ENCODE data around the gene GSPT1.

GSPT1 gene

DNA sequence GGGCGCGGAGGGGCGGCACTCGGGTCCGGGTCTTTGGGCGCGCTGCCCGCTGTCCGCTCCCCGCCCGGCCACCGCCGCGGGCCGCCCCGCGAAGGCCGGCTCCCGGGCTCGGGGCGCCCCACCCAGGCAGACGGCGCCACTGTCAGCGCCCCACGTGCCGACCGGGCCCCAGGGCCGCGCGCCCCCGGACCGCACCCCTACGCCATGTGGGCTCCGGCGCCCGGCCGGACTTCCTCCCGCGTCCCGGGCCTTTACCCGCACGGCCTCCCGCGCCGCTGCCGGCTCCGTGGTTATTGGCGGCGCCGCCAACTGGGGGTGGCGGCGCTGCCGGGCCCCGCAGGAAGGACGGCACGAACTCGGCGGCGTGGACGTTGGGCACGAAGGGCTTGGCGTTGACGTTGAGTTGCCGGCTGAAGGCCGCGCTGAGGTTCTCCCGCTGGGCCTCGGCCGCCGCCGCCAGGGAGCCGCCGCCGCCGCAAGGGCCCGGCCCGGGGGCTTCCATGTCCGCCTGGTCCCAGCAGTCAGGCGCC, 577 bp downstream of the GSPT1 start:
- Histone ChIP-seq H3K9me3 (replicated peaks; ENCODE audit: insufficient read depth, low read length) (no peaks in the 10 kb centered on the region), H3K27ac (ENCODE audit: low read length) (peak overlapping the region; percentile 65), H2AFZ (ENCODE audit: low read length) (peak overlapping the region; percentile 40; the same call in 1 of the 2 replicates), H3K4me1 (ENCODE audit: low read length) (peaks cover 16% of the 10 kb centered on the region), H3K9ac (ENCODE audit: low read length) (peak overlapping the region; percentile 87), H3K79me2 (ENCODE audit: low read length) (peaks cover 54% of the 10 kb centered on the region), H3K9me2 (replicated peaks; ENCODE audit: insufficient read depth, low read length) (no peaks in the 10 kb centered on the region), H4K20me1 (ENCODE audit: insufficient read depth, low read length) (peaks cover 33% of the 10 kb centered on the region), H3K4me3 (ENCODE audit: low read length) (peak overlapping the region; percentile 86), H3K4me2 (ENCODE audit: low read depth, low read length) (peak overlapping the region; percentile 89; the same call in 1 of the 2 replicates), H3K27me3 (replicated peaks; ENCODE audit: insufficient read depth, low read length) (no peaks in the 10 kb centered on the region), H3K36me3 (replicated peaks; ENCODE audit: insufficient read depth, low read length) (0 out of 2 replicates have a peak, but pooled peaks cover 3% of the 10 kb centered on the region), H3F3A (ENCODE audit: insufficient read depth, low read length) (0 out of 2 replicates have a peak, but pooled peaks cover 4% of the 10 kb centered on the region)
- no peak for TF ChIP-seq EZH2phosphoT487 (IDR thresholded peaks at IDR 0.05; ENCODE audit: low read length)
- no peak for TF ChIP-seq EZH2 (optimal IDR thresholded peaks at IDR 0.05; ENCODE audit: low read depth, low read length)
- TF ChIP-seq, protein P1, sequence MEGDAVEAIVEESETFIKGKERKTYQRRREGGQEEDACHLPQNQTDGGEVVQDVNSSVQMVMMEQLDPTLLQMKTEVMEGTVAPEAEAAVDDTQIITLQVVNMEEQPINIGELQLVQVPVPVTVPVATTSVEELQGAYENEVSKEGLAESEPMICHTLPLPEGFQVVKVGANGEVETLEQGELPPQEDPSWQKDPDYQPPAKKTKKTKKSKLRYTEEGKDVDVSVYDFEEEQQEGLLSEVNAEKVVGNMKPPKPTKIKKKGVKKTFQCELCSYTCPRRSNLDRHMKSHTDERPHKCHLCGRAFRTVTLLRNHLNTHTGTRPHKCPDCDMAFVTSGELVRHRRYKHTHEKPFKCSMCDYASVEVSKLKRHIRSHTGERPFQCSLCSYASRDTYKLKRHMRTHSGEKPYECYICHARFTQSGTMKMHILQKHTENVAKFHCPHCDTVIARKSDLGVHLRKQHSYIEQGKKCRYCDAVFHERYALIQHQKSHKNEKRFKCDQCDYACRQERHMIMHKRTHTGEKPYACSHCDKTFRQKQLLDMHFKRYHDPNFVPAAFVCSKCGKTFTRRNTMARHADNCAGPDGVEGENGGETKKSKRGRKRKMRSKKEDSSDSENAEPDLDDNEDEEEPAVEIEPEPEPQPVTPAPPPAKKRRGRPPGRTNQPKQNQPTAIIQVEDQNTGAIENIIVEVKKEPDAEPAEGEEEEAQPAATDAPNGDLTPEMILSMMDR (IDR thresholded peaks at IDR 0.05; ENCODE audit: low read length) = no peak
- DNase-seq = peak; percentile 36

DNA sequence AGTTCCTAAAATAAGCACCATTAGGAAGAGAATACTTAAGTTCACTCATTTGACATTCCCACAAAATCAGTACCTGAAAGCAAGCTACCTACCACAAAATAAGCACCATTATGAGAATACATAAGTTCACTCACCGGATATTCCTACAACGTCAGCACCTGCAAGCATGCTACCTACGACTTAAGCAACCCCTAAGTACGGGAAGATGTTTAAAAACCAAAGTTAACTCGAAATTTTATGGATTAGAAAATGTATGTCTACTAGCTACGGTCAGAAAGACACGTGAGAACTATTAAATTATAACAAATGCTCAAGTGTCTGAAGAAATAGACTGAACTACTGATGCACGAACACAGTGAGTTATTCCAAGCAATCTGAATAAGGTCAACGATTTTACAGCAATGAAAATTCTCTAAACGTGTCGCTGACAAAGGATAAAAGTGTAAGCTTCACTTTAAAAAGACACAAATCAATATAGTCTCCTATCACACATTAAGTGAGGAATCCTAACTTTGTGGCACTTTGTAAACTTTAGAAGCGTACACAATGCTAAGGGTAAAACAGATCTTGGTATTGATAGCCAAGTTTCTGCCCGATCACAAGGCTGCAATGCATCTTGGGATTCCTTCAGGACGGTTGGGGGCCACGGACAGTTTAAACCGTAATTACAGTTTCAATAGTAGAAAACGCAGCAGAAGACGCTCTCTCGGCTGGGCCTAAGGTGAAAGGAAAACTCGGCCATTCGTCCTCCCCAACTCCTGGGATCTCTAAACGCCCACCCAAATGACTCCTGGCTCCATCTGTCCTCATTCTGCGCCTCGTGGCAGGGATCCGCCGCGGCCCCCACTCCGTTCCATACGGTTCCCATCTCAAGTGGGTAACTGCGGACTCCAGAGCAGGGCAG, 1.3 kb downstream of the GSPT1 start:
- Histone ChIP-seq H3K9ac (ENCODE audit: low read length) (peak overlapping the region; percentile 87), H2AFZ (ENCODE audit: low read length) (peak overlapping the region; percentile 40), H3K4me2 (ENCODE audit: low read depth, low read length) (peak overlapping the region; percentile 89), H3K79me2 (ENCODE audit: low read length) (peaks cover 61% of the 10 kb centered on the region), H3K36me3 (replicated peaks; ENCODE audit: insufficient read depth, low read length) (0 out of 2 replicates have a peak, but pooled peaks cover 3% of the 10 kb centered on the region), H4K20me1 (ENCODE audit: insufficient read depth, low read length) (peaks cover 38% of the 10 kb centered on the region), H3K27ac (ENCODE audit: low read length) (peak overlapping the region; percentile 61), H3K4me1 (ENCODE audit: low read length) (peaks cover 16% of the 10 kb centered on the region), H3F3A (ENCODE audit: insufficient read depth, low read length) (0 out of 2 replicates have a peak, but pooled peaks cover 4% of the 10 kb centered on the region), H3K27me3 (replicated peaks; ENCODE audit: insufficient read depth, low read length) (no peaks in the 10 kb centered on the region), H3K9me2 (replicated peaks; ENCODE audit: insufficient read depth, low read length) (no peaks in the 10 kb centered on the region), H3K9me3 (replicated peaks; ENCODE audit: insufficient read depth, low read length) (no peaks in the 10 kb centered on the region), H3K4me3 (ENCODE audit: low read length) (peak overlapping the region; percentile 86)
- peak; percentile 46 for DNase-seq
- no peak for TF ChIP-seq EZH2phosphoT487 (IDR thresholded peaks at IDR 0.05; ENCODE audit: low read length)
- TF ChIP-seq, protein P1 (IDR thresholded peaks at IDR 0.05; ENCODE audit: low read length) = no peak
- no peak for TF ChIP-seq EZH2 (optimal IDR thresholded peaks at IDR 0.05; ENCODE audit: low read depth, low read length)

DNA sequence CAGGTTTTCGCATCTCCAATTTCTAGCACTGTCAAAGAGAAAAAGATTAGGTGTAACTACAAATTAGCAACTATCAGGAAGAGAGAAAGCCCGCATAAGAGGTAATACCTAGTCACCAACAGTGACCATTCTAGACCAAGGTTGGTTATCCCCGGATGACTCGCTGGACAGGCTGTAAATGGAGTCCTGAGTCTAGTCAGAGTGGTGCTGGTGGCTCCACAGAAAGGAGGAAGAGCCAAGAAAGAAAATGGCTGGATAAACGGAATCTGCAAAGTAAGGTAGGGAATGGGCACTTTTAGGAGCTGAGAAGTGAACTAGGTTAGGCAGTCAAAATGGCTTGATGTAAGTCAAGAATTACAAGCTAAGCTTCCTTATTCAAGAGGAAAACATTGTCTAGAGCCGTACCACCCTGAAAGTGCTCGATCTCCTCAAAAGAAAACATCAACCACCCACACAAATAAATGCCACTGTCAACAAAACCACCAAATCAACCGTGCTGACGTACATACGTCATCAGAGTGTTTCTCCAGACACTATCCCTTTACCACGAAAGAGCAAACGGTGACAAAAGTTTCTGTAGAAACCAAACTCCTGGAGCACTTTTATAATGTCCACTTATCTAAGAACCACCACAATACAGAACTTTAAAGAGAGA, 2.2 kb downstream of the GSPT1 start:
- Histone ChIP-seq H4K20me1 (ENCODE audit: insufficient read depth, low read length) (peaks cover 45% of the 10 kb centered on the region), H3K9me2 (replicated peaks; ENCODE audit: insufficient read depth, low read length) (no peaks in the 10 kb centered on the region), H3K27me3 (replicated peaks; ENCODE audit: insufficient read depth, low read length) (no peaks in the 10 kb centered on the region), H3K79me2 (ENCODE audit: low read length) (peaks cover 70% of the 10 kb centered on the region), H3K9me3 (replicated peaks; ENCODE audit: insufficient read depth, low read length) (no peaks in the 10 kb centered on the region), H3K27ac (ENCODE audit: low read length) (peak overlapping the region; percentile 61), H2AFZ (ENCODE audit: low read length) (no peak overlapping the region), H3K36me3 (replicated peaks; ENCODE audit: insufficient read depth, low read length) (peaks cover 3% of the 10 kb centered on the region; the same call in 1 of the 2 replicates), H3F3A (ENCODE audit: insufficient read depth, low read length) (0 out of 2 replicates have a peak, but pooled peaks cover 4% of the 10 kb centered on the region), H3K4me1 (ENCODE audit: low read length) (peaks cover 16% of the 10 kb centered on the region), H3K4me2 (ENCODE audit: low read depth, low read length) (peak overlapping the region; percentile 89), H3K9ac (ENCODE audit: low read length) (peak overlapping the region; percentile 87), H3K4me3 (ENCODE audit: low read length) (peak overlapping the region; percentile 86)
- no peak for DNase-seq
- TF ChIP-seq, protein P1 (IDR thresholded peaks at IDR 0.05; ENCODE audit: low read length) = no peak
- TF ChIP-seq EZH2phosphoT487 (IDR thresholded peaks at IDR 0.05; ENCODE audit: low read length) (no peak), EZH2 (optimal IDR thresholded peaks at IDR 0.05; ENCODE audit: low read depth, low read length) (no peak)
